Activated effector memory CD4-positive, alpha-beta T cell treated with Interleukin-2 at 50 U/mL for 16 hours (primary cell): ENCODE data around the gene PCDHB5.
"Not testable (repeated sequence)": the region's sequence is repeated elsewhere in the genome, so short reads cannot be mapped to it uniquely, and the experiment has no call there.

Experiments
- DNase-seq: peaks from one replicate; pipeline ENCODE4 v3.0.0-alpha.2; 2020

PCDHB5 gene

GRCh38 chr5:141135030-141135717 is at the start of gene PCDHB5:
PCDHB5 (plus strand) TSS chr5:141135206; CDS start chr5:141135435, 229 bp downstream.
- DNase-seq, result no peak

- no peak for DNase-seq
Measured at GRCh38 chr5:141094481-141095262, 40.3 kb upstream of the PCDHB5 start, which contains the start of gene PCDHB2. PCDHB2 (plus strand) TSS chr5:141094615; CDS start chr5:141094791, 176 bp downstream.

- no peak for DNase-seq
Measured at GRCh38 chr5:141095263-141095641, 39.8 kb upstream of the PCDHB5 start.

GRCh38 chr5:141096181-141096580 is 38.8 kb upstream of the PCDHB5 start:
- DNase-seq, result not testable (repeated sequence)

- DNase-seq, result not testable (repeated sequence)
Measured at GRCh38 chr5:141096586-141096985, 38.4 kb upstream of the PCDHB5 start.

DNA sequence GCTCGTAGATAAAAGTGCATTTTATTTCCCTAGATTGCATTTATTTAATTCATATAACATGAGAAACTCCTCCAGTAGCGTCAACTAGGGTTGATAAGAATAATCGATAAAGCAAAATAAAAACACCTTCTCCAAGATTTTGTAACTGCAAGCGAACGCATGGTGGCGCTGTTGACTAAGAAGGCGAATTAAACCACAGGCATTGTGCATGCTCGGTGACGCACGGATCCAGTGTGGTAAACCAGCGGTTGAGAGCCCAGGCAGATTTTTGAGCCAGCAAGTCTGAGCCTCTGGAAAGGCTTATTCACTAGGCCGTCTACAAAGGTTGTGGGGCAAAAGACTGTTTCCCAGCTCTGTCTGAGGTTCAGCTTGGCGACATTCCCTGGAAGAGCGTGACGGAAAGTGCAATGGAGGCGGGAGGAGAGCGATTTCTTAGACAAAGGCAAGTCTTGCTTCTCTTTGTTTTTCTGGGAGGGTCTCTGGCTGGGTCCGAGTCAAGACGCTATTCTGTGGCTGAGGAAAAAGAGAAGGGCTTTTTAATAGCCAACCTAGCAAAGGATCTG is 34.7 kb upstream of the PCDHB5 start, which contains the start of gene PCDHB3:
Gene PCDHB3, plus strand, starts transcription at position 231 of the 563 bp plus-strand sequence. Its CDS starts 177 bp downstream, at position 408.
- DNase-seq, result no peak

GRCh38 chr5:141101059-141101458 is 33.9 kb upstream of the PCDHB5 start:
- no peak for DNase-seq

DNA sequence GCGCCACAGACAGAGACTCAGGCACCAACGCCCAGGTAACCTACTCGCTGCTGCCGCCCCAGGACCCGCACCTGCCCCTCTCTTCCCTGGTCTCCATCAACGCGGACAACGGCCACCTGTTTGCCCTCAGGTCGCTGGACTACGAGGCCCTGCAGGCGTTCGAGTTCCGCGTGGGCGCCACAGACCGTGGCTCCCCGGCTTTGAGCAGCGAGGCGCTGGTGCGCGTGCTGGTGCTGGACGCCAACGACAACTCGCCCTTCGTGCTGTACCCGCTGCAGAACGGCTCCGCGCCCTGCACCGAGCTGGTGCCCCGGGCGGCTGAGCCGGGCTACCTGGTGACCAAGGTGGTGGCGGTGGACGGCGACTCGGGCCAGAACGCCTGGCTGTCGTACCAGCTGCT is 32.9 kb upstream of the PCDHB5 start:
- DNase-seq, result not testable (repeated sequence)

- not testable (repeated sequence) for DNase-seq
Measured at GRCh38 chr5:141102471-141102870, 32.5 kb upstream of the PCDHB5 start.

GRCh38 chr5:141105350-141105749 is 29.7 kb upstream of the PCDHB5 start:
- no peak for DNase-seq

DNA sequence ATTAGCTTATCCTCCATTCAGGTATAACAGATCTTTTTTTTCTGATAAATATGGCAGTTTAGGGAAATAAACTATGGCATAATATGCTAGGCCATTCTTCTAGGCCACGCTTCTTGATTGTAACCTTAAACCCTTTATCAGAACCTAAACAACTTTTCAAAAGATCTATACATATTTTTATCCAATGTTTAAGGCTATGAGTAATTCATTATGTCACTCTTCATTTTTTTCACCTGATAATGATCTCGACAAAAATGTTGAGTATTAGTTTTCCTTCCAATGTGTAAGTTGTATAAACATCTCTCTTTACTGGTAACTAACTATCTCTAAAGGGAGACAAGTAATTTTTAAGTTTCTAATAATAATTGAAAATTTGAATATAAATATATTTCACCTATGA is 15.8 kb upstream of the PCDHB5 start:
- no peak for DNase-seq

GRCh38 chr5:141121563-141121962 is 13.4 kb upstream of the PCDHB5 start, which contains the start of gene PCDHB4:
PCDHB4 (plus strand) TSS chr5:141121818; CDS start chr5:141121999, 181 bp downstream.
- no peak for DNase-seq

- DNase-seq, result no peak
Measured at GRCh38 chr5:141121985-141122384, 13.0 kb upstream of the PCDHB5 start.

DNA sequence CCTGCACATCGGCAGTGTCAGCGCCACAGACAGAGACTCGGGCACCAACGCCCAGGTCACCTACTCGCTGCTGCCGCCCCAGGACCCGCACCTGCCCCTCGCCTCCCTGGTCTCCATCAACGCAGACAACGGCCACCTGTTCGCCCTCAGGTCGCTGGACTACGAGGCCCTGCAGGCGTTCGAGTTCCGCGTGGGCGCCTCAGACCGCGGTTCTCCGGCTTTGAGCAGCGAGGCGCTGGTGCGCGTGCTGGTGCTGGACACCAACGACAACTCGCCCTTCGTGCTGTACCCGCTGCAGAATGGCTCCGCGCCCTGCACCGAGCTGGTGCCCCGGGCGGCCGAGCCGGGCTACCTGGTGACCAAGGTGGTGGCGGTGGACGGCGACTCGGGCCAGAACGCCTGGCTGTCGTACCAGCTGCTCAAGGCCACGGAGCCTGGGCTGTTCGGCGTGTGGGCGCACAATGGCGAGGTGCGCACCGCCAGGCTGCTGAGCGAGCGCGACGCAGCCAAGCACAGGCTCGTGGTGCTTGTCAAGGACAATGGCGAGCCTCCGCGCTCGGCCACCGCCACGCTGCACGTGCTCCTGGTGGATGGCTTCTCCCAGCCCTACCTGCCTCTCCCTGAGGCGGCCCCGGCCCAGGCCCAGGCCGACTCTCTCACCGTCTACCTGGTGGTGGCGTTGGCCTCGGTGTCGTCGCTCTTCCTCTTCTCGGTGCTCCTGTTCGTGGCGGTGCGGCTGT is 11.4 kb upstream of the PCDHB5 start:
- DNase-seq, result not testable (repeated sequence)

DNA sequence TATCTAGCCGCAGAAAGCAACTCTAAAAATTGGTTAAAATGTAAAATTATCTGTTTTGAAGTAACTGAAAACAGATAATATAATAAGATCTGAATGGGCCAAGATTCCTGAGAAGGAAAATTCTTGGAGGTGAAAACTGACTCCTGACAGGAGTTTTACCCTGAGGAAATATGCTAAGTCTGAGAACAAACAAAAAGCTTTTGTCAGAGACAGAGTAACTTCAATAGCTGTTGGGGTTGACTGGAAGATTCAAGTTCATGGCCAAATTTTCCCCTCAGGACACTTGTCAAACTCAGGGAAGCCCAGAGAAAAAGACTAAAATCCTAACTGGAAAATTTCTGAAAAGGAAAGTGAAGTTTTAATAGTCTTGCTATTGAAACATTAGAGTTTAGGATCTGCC is 7.7 kb upstream of the PCDHB5 start:
- DNase-seq, result no peak

DNA sequence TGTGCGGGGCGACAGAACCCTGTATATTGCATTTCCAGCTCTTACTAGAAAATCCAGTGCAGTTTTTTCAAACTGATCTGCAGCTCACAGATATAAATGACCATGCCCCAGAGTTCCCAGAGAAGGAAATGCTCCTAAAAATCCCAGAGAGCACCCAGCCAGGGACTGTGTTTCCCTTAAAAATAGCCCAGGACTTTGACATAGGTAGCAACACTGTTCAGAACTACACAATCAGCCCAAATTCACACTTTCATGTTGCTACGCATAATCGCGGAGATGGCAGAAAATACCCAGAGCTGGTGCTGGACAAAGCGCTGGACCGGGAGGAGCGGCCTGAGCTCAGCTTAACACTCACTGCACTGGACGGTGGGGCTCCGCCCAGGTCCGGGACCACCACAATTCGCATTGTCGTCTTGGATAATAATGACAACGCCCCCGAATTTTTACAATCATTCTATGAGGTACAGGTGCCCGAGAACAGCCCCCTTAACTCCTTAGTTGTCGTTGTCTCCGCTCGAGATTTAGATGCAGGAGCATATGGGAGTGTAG is 786 bp downstream of the PCDHB5 start:
- DNase-seq, result no peak

DNA sequence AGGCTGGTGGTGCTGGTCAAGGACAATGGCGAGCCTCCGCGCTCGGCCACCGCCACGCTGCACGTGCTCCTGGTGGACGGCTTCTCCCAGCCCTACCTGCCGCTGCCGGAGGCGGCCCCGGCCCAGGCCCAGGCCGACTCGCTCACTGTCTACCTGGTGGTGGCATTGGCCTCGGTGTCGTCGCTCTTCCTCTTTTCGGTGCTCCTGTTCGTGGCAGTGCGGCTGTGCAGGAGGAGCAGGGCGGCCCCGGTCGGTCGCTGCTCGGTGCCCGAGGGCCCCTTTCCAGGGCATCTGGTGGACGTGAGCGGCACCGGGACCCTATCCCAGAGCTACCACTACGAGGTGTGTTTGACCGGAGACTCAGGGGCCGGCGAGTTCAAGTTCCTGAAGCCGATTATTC is 2.3 kb downstream of the PCDHB5 start:
- not testable (repeated sequence) for DNase-seq

- DNase-seq, result no peak
Measured at GRCh38 chr5:141149812-141150211, 14.8 kb downstream of the PCDHB5 start, which contains the start of gene PCDHB6. PCDHB6 (plus strand) TSS chr5:141150057; CDS start chr5:141150258, 201 bp downstream.

DNA sequence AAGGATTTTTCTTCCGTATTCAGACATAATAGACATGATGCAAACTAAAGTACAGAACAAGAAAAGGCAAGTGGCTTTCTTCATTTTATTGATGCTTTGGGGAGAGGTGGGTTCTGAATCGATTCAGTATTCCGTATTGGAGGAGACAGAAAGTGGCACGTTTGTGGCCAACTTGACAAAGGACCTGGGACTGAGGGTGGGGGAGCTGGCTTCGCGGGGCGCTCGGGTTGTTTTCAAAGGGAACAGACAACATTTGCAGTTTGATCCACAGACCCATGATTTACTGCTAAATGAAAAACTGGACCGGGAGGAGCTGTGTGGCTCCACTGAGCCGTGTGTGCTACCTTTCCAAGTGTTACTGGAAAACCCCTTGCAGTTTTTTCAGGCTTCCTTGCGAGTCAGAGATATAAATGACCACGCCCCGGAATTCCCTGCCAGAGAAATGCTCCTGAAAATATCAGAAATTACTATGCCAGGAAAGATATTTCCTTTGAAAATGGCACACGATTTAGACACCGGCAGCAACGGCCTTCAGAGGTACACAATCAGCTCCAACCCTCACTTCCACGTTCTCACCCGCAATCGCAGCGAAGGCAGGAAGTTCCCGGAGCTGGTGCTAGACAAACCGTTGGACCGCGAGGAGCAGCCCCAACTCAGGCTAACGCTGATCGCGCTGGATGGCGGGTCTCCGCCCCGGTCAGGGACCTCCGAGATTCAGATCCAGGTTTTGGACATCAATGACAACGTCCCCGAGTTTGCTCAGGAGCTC is 15.4 kb downstream of the PCDHB5 start:
- no peak for DNase-seq

GRCh38 chr5:141150993-141151325 is 16.0 kb downstream of the PCDHB5 start:
- DNase-seq, result no peak

GRCh38 chr5:141151632-141152031 is 16.6 kb downstream of the PCDHB5 start:
- DNase-seq, result not testable (repeated sequence)

DNA sequence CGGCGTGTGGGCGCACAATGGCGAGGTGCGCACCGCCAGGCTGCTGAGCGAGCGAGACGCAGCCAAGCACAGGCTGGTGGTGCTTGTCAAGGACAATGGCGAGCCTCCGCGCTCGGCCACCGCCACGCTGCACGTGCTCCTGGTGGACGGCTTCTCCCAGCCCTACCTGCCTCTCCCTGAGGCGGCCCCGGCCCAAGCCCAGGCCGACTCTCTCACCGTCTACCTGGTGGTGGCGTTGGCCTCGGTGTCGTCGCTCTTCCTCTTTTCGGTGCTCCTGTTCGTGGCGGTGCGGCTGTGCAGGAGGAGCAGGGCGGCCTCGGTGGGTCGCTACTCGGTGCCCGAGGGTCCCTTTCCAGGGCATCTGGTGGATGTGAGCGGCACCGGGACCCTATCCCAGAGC is 17.1 kb downstream of the PCDHB5 start:
- not testable (repeated sequence) for DNase-seq
